T-cell (primary cell): ENCODE data around the gene AAK1. TPM values are rescaled to one million over a fixed set of nuclear protein-coding genes. Genes with fewer than 3 reads are reported as not detected.

Experiments
- ATAC-seq, 4 experiments: fragments of 200-7000 bp in 3 of 4; fragments of 150-1000 bp in 1 of 4; cut with Tn5 transposase; replicated peaks in 1 of 4; 1 replicate in 3 of 4; 2 replicates in 1 of 4; pipeline ENCODE4 v1.10.0; 2021; ENCODE audit warnings: moderate library complexity in 3 of 4, mild to moderate bottlenecking in 2 of 4, moderate number of reproducible peaks in 1 of 4
- CTCF ChIA-PET, 2 donors: fragments of 300-600 bp; sonication (Branson Sonifier 250); formaldehyde crosslinking; loops; one replicate each; lab custom pipeline; 2022; ENCODE audit warnings: antibody characterized with exemption in 2 of 2; lab: Charles Lee
- POLR2A ChIA-PET, 2 donors: fragments of 300-600 bp; sonication (Branson Sonifier 250); formaldehyde crosslinking; loops; one replicate each; lab custom pipeline; 2022; ENCODE audit warnings: antibody characterized with exemption in 2 of 2; lab: Charles Lee
- DNase-seq, 35 experiments: peaks; one replicate each; pipeline versions ENCODE4 v3.0.0 to v3.0.0-alpha.2; 2013 to 2023
- H3K27ac ChIP-seq: one replicate; pipeline ENCODE4 v1.5.1; 2013; ENCODE audit warnings: low read length
- H3K27me3 ChIP-seq, 2 experiments: replicated peaks in 1 of 2; 1 replicate in 1 of 2; 2 replicates in 1 of 2; pipeline versions ENCODE4 v1.6.1 to v1.7.0; 2013; ENCODE audit warnings: low read length in 1 of 2, mixed read lengths in 1 of 2; ENCODE audit not compliant: control insufficient read depth in 2 of 2, insufficient read depth in 2 of 2; ENCODE audit errors: extremely low read depth in 1 of 2
- H3K36me3 ChIP-seq, 2 donors: 1 replicate in 1 of 2; 2 replicates in 1 of 2; pipeline versions ENCODE4 v1.6.1 to v1.7.0; 2013; ENCODE audit warnings: low read length in 1 of 2; ENCODE audit not compliant: control insufficient read depth in 2 of 2, insufficient read depth in 1 of 2; ENCODE audit errors: extremely low read depth in 1 of 2
- H3K4me1 ChIP-seq, 2 experiments: 1 replicate in 1 of 2; 2 replicates in 1 of 2; pipeline versions ENCODE4 v1.6.1 to v1.7.0; 2013; ENCODE audit warnings: low read length in 2 of 2, mixed read lengths in 1 of 2; ENCODE audit not compliant: insufficient read depth in 2 of 2, control insufficient read depth in 1 of 2; ENCODE audit errors: extremely low read depth in 1 of 2
- H3K4me3 ChIP-seq, 2 donors: 1 replicate in 1 of 2; 2 replicates in 1 of 2; pipeline versions ENCODE4 v1.5.1 to v1.7.0; 2013; ENCODE audit warnings: mild to moderate bottlenecking in 2 of 2, low read length in 1 of 2, moderate library complexity in 1 of 2; ENCODE audit not compliant: control insufficient read depth in 1 of 2; ENCODE audit errors: extremely low read depth in 1 of 2
- H3K9me3 ChIP-seq: 2 replicates; pipeline ENCODE4 v1.7.0; 2013
- H3K27ac Mint-ChIP-seq, 2 donors: one replicate each; pipeline ENCODE4 v1.8.0; 2020 to 2021; ENCODE audit warnings: mild to moderate bottlenecking in 2 of 2, mixed read lengths in 2 of 2
- H3K27me3 Mint-ChIP-seq, 2 donors: one replicate each; pipeline ENCODE4 v1.8.0; 2021 to 2022; ENCODE audit warnings: mixed read lengths in 2 of 2
- H3K36me3 Mint-ChIP-seq: one replicate; pipeline ENCODE4 v1.8.0; 2021; ENCODE audit warnings: mixed read lengths
- H3K4me1 Mint-ChIP-seq, 3 donors: one replicate each; pipeline ENCODE4 v1.8.0; 2020 to 2022; ENCODE audit warnings: mixed read lengths in 3 of 3, mild to moderate bottlenecking in 1 of 3
- H3K4me3 Mint-ChIP-seq, 3 donors: one replicate each; pipeline ENCODE4 v1.8.0; 2020 to 2022; ENCODE audit warnings: mild to moderate bottlenecking in 3 of 3, mixed read lengths in 3 of 3, moderate library complexity in 3 of 3
- H3K9me3 Mint-ChIP-seq, 3 donors: one replicate each; pipeline ENCODE4 v1.8.0; 2020 to 2022; ENCODE audit warnings: mixed read lengths in 3 of 3
- WGBS: methylation state at CpG from one replicate; pipeline ENCODE4 v1.1.5; 2013; ENCODE audit warnings: missing lambda C conversion rate; ENCODE audit not compliant: insufficient coverage; 5-methylcytosine and 5-hydroxymethylcytosine counted together
- total RNA-seq, 35 experiments: library from RNA in 6 of 35; stranded (reverse) in 6 of 35; fragments of 120-200 nt in 1 of 35; gene quantifications; one replicate each; pipeline versions ENCODE4 v1.2.1 to v1.2.4 and lab custom pipeline; 2013 to 2026

The AAK1 gene
- total RNA-seq = 100 to 1,000 TPM; 170 to 283 (median 177) TPM
- 182 TPM for total RNA-seq (2013)
- 32.2 to 232 (median 135) reads per million in 29 experiments for total RNA-seq (lab: John Stamatoyannopoulos, UW)

GRCh38 chr2:69643602-69644505 is at the start of gene AAK1:
TSS of gene AAK1 (minus strand) at chr2:69643739. CDS start at chr2:69643040, 699 bp downstream.
- under 1% methylated on average over 71 of the region's 81 CpGs for WGBS
- H3K4me1 ChIP-seq = peaks cover 51 to 55% of the 10 kb centered on the region in 2 experiments
- CTCF ChIA-PET = interaction anchor here in 1 of 2 donors (0.6 to 3.2 kb wide), 10 partner anchors 11 to 207 kb away, joined by 3 to 19 read pairs (median 4); partner anchors contain the start of gene NFU1
- H3K27me3 Mint-ChIP-seq = no peaks in the 10 kb centered on the region
- H3K27ac ChIP-seq = peak within 1 kb of the TSS; percentile 83
- peak within 1 kb of the TSS; percentile 96 to 97 for H3K27ac Mint-ChIP-seq
- peaks cover 59 to 70% (median 67%) of the 10 kb centered on the region in 3 donors for H3K4me1 Mint-ChIP-seq
- peaks cover 19% of the 10 kb centered on the region for H3K36me3 Mint-ChIP-seq
- DNase-seq (peak; percentile 68 to 89 (median 80)), ATAC-seq (peak; percentile 56 to 67 (median 62))
- no peaks in the 10 kb centered on the region for H3K27me3 ChIP-seq
- POLR2A ChIA-PET = interaction anchor here (0.5 to 1.3 kb wide), 5 partner anchors 15 to 576 kb away, joined by 3 to 5 read pairs (median 4); no protein-coding TSS in a partner anchor
- no peaks in the 10 kb centered on the region for H3K9me3 ChIP-seq
- peaks cover 0 to 3% (median 0%) of the 10 kb centered on the region in 3 donors for H3K9me3 Mint-ChIP-seq
- peak within 1 kb of the TSS; percentile 77 to 98 for H3K4me3 ChIP-seq
- H3K36me3 ChIP-seq = peaks cover 0 to 8% of the 10 kb centered on the region in 2 donors
- peak within 1 kb of the TSS; percentile 92 to 96 (median 96) for H3K4me3 Mint-ChIP-seq

GRCh38 chr2:69692424-69692823 is 48.9 kb upstream of the AAK1 start:
- DNase-seq = no peak
- Mint-ChIP-seq H3K27me3 (no peaks in the 10 kb centered on the region), H3K9me3 (no peaks in the 10 kb centered on the region), H3K36me3 (no peaks in the 10 kb centered on the region), H3K4me1 (peaks cover 86 to 97% (median 94%) of the 10 kb centered on the region in 3 donors), H3K27ac (peak overlapping the region; percentile 99), H3K4me3 (peak overlapping the region in 1 of 3 donors; percentile 81)
- no peak for ATAC-seq
- peak overlapping the region; percentile 93 for H3K27ac ChIP-seq
- CTCF ChIA-PET = no interaction called here
- POLR2A ChIA-PET = no interaction called here
- no peak overlapping the region for H3K4me3 ChIP-seq
- no peaks in the 10 kb centered on the region for H3K9me3 ChIP-seq
- H3K36me3 ChIP-seq = no peaks in the 10 kb centered on the region
- no peaks in the 10 kb centered on the region for H3K27me3 ChIP-seq
- no CpG with 5 or more reads among the region's 2 CpGs for WGBS
- H3K4me1 ChIP-seq = peaks cover 67 to 68% of the 10 kb centered on the region in 2 experiments

GRCh38 chr2:69689969-69690368 is 46.4 kb upstream of the AAK1 start:
- no peaks in the 10 kb centered on the region for H3K9me3 Mint-ChIP-seq
- H3K4me1 ChIP-seq = peaks cover 48 to 64% of the 10 kb centered on the region in 2 experiments
- H3K36me3 ChIP-seq = no peaks in the 10 kb centered on the region
- H3K27ac ChIP-seq = peak overlapping the region; percentile 74
- ChIA-PET POLR2A (no interaction called here), CTCF (no interaction called here)
- H3K4me3 Mint-ChIP-seq = peak overlapping the region in 1 of 3 donors; percentile 65
- H3K4me1 Mint-ChIP-seq = peaks cover 78 to 93% (median 88%) of the 10 kb centered on the region in 3 donors
- H3K27me3 ChIP-seq = no peaks in the 10 kb centered on the region
- WGBS = no CpG with 5 or more reads among the region's 2 CpGs
- no peaks in the 10 kb centered on the region for H3K36me3 Mint-ChIP-seq
- DNase-seq (no peak), ATAC-seq (no peak)
- H3K27ac Mint-ChIP-seq = peak overlapping the region; percentile 99
- H3K27me3 Mint-ChIP-seq = no peaks in the 10 kb centered on the region
- H3K4me3 ChIP-seq = no peak overlapping the region
- no peaks in the 10 kb centered on the region for H3K9me3 ChIP-seq

- Histone ChIP-seq H3K4me3 (no peak overlapping the region), H3K27ac (peak overlapping the region; percentile 74), H3K9me3 (no peaks in the 10 kb centered on the region), H3K36me3 (no peaks in the 10 kb centered on the region), H3K4me1 (peaks cover 45 to 60% of the 10 kb centered on the region in 2 experiments), H3K27me3 (no peaks in the 10 kb centered on the region)
- ATAC-seq (no peak), DNase-seq (peak in 1 of 35 experiments; percentile 41)
- no CpG with 5 or more reads among the region's 3 CpGs for WGBS
- H3K27ac Mint-ChIP-seq = peak overlapping the region; percentile 97
- H3K36me3 Mint-ChIP-seq = no peaks in the 10 kb centered on the region
- no peaks in the 10 kb centered on the region for H3K27me3 Mint-ChIP-seq
- H3K9me3 Mint-ChIP-seq = no peaks in the 10 kb centered on the region
- CTCF ChIA-PET = no interaction called here
- POLR2A ChIA-PET = no interaction called here
- peaks cover 80 to 93% (median 90%) of the 10 kb centered on the region in 3 donors for H3K4me1 Mint-ChIP-seq
- peak overlapping the region; percentile 61 to 68 (median 65) for H3K4me3 Mint-ChIP-seq
Observed at GRCh38 chr2:69689466-69689865, 45.9 kb upstream of the AAK1 start.

- peaks cover 45 to 51% of the 10 kb centered on the region in 2 experiments for H3K4me1 ChIP-seq
- no peak overlapping the region for H3K4me3 ChIP-seq
- DNase-seq (no peak), ATAC-seq (no peak)
- H3K27me3 ChIP-seq = no peaks in the 10 kb centered on the region
- CTCF ChIA-PET = interaction anchor here (0.6 to 1.1 kb wide), 2 partner anchors 48 to 129 kb away, joined by 3 read pairs; no protein-coding TSS in a partner anchor
- POLR2A ChIA-PET = interaction anchor here (1.0 to 1.1 kb wide), 2 partner anchors 43 kb away, joined by 3 read pairs; no protein-coding TSS in a partner anchor
- H3K36me3 ChIP-seq = no peaks in the 10 kb centered on the region
- H3K27ac Mint-ChIP-seq = peak overlapping the region; percentile 97
- H3K27me3 Mint-ChIP-seq = no peaks in the 10 kb centered on the region
- peaks cover 81 to 93% (median 90%) of the 10 kb centered on the region in 3 donors for H3K4me1 Mint-ChIP-seq
- H3K9me3 ChIP-seq = no peaks in the 10 kb centered on the region
- no peaks in the 10 kb centered on the region for H3K9me3 Mint-ChIP-seq
- H3K36me3 Mint-ChIP-seq = no peaks in the 10 kb centered on the region
- peak overlapping the region in 1 of 3 donors; percentile 65 for H3K4me3 Mint-ChIP-seq
- no peak overlapping the region for H3K27ac ChIP-seq
- WGBS = no CpG with 5 or more reads among the region's 7 CpGs
Observed at GRCh38 chr2:69687971-69688611, 44.6 kb upstream of the AAK1 start.

GRCh38 chr2:69686813-69687212 is 43.3 kb upstream of the AAK1 start:
- Histone ChIP-seq H3K27ac (no peak overlapping the region), H3K9me3 (no peaks in the 10 kb centered on the region), H3K27me3 (no peaks in the 10 kb centered on the region), H3K4me3 (no peak overlapping the region), H3K4me1 (peaks cover 39 to 44% of the 10 kb centered on the region in 2 experiments), H3K36me3 (no peaks in the 10 kb centered on the region)
- ChIA-PET POLR2A (interaction anchor here in 1 of 2 donors (0.7 kb wide), 1 partner anchor 57 kb away, joined by 4 read pairs; no protein-coding TSS in a partner anchor), CTCF (no interaction called here)
- no peaks in the 10 kb centered on the region for H3K36me3 Mint-ChIP-seq
- peaks cover 76 to 84% (median 83%) of the 10 kb centered on the region in 3 donors for H3K4me1 Mint-ChIP-seq
- DNase-seq (no peak), ATAC-seq (no peak)
- no peaks in the 10 kb centered on the region for H3K9me3 Mint-ChIP-seq
- peak overlapping the region in 1 of 3 donors; percentile 21 for H3K4me3 Mint-ChIP-seq
- H3K27ac Mint-ChIP-seq = peak overlapping the region; percentile 50 to 68
- whole genome bisulfite sequencing = 97% methylated on average over 5 of the region's 5 CpGs
- H3K27me3 Mint-ChIP-seq = no peaks in the 10 kb centered on the region
